Loucy (cell line): ENCODE data around the gene CFAP97D2.

Experiments
- CTCF ChIP-seq: fragments of 200-600 bp; sonication (generic); conservative IDR thresholded peaks from 2 replicates; pipeline ENCODE4 v1.5.1; 2014; ENCODE audit warnings: mild to moderate bottlenecking, antibody characterized with exemption, low read length
- EZH2phosphoT487 ChIP-seq: fragments of 200-600 bp; IDR thresholded peaks from 2 replicates; pipeline ENCODE4 v1.6.1; 2018; ENCODE audit warnings: antibody characterized with exemption, mild to moderate bottlenecking, moderate library complexity, borderline replicate concordance

DNA sequence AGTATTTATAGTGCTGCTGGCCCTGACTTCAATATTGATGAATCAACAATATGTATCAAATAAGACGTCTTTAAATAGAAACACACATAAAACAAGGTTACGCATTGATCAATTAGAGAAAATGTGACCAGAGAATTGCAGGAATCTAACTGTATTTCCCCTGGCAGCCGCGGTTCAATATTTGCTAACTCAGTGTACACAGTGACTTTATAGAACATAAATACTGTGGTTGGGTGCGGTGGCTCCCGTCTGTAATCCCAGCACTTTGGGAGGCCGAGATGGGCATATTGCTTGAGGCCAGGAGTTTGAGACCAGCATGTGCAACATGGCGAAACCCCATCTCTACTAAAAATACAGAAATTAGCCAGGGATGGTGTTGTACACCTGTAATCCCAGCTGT lies 79.5 kb downstream of the CFAP97D2 start:
- TF ChIP-seq CTCF (no peak), EZH2phosphoT487 (no peak)
